Measurements from ENCODE around the gene RRAS2.
A peak's percentile ranks its signal among the peaks of the same experiment; 100 is the strongest.
"Not testable (repeated sequence)": the region's sequence is repeated elsewhere in the genome, so short reads cannot be mapped to it uniquely, and the experiment has no call there.

Gene RRAS2

DNA sequence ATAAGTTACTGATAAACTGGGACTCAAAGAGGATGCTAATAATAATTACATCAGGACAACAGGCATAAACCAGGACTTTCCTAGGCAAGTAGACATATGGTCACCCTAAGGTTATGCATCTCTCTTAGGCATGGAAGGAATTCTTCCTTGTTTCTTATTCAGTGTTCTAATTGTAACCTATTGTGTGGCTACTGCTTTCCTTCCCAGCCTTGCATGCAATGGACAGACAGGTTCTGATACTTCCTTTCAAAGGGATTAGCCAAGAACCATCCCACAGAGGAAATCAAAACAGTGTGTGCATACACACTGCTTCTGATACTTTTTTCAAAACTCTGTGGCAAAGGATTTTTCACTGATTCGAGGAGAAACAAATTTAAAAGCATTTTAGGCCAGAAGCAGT is 48.3 kb downstream of the RRAS2 start:
- no peak overlapping the region for H3K27ac ChIP-seq
- no peak for DNase-seq (ENCODE audit: low read depth, low spot score)

DNA sequence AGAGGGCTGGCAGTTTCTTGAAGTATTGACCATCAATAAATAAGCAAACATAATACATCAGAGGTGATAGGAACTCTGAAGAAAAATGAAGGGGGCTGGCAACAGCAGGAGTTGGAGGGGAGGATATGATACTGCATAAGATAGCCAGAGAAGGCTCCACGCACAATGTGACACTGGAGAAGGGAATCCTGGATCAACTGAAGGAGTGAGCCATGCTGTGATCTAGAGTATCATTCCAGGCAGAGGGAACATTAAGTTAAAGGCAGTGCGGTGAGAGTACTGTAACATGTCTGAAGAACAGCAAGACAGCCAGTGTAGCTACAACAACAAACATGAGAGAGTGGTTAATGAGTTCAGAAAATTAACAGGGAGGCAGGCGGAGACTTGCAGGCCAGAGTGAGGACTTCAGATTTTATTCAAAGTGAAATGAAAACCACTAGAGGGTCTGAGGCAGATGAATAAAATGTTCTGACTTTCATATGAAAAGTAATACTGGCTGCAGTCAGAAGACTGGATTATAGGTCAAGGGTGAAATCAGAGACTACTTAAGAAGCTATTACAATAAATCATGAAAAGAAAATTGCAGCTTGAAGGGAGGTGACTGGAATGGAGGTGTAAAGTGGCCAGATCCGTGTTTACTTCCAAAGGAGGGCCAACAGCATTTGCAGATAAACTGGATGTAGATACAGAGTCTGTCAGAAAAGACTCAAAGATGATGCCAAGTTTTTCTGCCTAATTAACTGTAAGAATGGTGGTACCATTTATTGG is 49.4 kb downstream of the RRAS2 start:
- no peak for DNase-seq (ENCODE audit: low read depth, low spot score)
- H3K27ac ChIP-seq, result no peak overlapping the region

- no peak overlapping the region for H3K27ac ChIP-seq
- DNase-seq (ENCODE audit: low read depth, low spot score), result no peak
Measured at GRCh38 chr11:14308897-14309387, 50.0 kb downstream of the RRAS2 start.

GRCh38 chr11:14308114-14308896 is 50.7 kb downstream of the RRAS2 start:
- H3K27ac ChIP-seq, result no peak overlapping the region
- DNase-seq (ENCODE audit: low read depth, low spot score), result no peak

DNA sequence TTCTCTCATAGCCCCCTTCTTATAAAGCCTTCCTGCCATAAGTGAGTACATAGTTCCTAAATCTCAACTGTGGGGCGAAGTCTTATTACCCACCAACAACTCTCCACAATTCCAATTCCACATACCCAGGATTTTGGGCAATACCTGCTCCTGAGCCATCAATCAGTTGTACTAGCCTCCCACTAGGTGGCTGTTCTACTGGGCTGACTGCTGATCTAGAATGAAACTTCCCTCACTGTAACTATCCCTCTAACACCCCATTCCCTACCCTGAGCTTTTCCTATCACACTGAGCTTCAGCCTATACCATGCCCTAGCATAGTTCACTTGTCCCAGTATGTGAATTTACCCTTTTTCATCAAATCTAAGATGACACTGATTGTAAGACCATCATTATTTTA is 52.5 kb downstream of the RRAS2 start:
- DNase-seq (ENCODE audit: low read depth, low spot score), result no peak
- no peak overlapping the region for H3K27ac ChIP-seq

- no peak for DNase-seq (ENCODE audit: low read depth, low spot score)
- no peak overlapping the region for H3K27ac ChIP-seq
Measured at GRCh38 chr11:14305649-14306048, 53.3 kb downstream of the RRAS2 start.

DNA sequence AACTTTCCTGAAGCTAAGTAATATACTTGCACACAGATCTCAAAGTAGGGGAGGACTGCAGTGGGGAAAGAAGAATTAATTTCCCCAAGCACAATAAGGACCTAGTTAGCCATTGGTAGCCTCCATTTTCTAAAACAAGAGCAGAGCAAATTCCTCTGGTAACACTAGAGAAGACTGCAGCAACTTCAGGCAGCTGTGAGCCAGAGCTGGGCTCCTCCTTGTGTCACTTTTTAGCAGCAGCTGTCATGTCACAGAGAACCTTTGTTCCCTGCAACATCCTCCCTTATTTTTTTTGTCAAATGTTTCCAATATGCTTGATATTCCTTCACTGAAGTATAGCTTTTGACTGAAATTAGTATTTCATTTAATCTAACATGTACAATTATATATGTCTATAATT is 54.4 kb downstream of the RRAS2 start:
- no peak for DNase-seq (ENCODE audit: low read depth, low spot score)
- H3K27ac ChIP-seq, result no peak overlapping the region

DNA sequence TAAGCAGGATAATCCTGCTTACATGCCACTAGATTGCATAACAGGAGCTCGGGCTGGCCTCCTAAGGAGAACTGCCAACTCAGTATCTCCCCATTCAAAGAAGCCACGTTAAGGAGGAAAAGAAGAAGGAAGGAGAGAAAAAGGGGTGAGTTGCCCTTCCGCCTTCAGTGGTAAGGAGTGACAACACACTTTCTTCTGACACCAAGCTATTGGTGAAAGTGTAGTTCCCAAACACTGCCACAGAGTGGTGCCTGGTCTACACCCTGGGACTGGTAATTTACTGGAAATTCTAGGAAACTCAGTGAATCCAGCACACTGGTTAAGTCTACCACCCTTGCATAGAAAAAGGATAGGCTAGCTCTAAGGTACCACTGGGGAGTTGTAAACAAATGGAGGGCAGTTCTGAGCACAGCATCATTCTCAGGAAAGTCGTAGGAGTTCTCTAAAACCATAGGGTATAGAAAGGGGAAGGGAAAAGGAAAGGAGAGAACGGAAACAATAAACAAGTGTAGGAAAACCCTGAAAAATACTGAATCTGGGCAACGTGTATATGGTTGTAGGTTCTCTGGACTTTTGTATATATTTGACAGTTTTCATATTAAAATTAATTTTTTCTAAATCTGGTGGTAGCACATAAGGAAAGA is 58.2 kb downstream of the RRAS2 start:
- no peak for DNase-seq (ENCODE audit: low read depth, low spot score)
- H3K27ac ChIP-seq, result no peak overlapping the region

DNA sequence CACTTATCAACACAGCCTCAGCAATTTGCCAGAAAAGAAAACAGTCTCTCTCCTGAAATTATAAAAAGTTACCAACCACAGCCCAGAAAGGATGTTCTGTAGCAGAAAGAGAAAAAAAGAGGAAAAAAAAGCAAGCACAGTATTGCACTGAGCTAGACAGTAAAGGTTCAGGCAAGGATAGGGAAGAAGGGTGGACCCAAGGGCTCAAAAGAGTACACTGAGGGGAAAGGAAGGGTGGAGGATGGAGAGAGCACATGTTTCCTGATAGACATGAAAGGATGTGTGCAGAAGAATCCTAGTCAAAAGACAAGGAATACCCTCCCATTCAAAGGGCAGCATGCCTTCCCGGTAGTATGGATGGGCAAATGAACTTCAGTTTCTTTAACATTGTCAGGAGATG is 59.1 kb downstream of the RRAS2 start:
- DNase-seq (ENCODE audit: low read depth, low spot score), result no peak
- H3K27ac ChIP-seq, result no peak overlapping the region

GRCh38 chr11:14290422-14290821 is 68.6 kb downstream of the RRAS2 start:
- H3K27ac ChIP-seq, result no peak overlapping the region
- DNase-seq (ENCODE audit: low read depth, low spot score), result no peak

- peak overlapping the region; percentile 79 for H3K27ac ChIP-seq
- peak; percentile 37 for DNase-seq (ENCODE audit: low read depth, low spot score)
Measured at GRCh38 chr11:14288189-14288935, 70.6 kb downstream of the RRAS2 start.

DNA sequence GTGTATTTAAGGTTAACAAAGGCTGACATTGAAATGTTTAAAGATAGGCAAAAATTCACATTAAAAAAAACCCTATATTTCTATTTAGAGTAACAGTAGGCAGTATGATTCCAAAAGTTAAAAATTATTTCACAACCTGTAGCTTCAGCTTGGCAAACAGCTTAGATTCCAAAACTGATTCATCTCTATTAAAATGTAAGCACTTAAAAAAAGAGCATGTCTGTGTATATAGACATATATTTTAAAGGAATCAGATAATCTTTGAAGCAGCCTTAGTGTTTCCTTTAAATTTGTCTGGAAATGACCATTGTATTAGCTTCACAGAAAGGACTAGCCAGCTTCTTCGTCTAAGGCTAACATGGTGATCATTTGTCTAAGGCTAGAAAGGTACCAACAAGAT is 80.1 kb downstream of the RRAS2 start:
- not testable (repeated sequence) for H3K27ac ChIP-seq; DNase-seq (ENCODE audit: low read depth, low spot score)

DNA sequence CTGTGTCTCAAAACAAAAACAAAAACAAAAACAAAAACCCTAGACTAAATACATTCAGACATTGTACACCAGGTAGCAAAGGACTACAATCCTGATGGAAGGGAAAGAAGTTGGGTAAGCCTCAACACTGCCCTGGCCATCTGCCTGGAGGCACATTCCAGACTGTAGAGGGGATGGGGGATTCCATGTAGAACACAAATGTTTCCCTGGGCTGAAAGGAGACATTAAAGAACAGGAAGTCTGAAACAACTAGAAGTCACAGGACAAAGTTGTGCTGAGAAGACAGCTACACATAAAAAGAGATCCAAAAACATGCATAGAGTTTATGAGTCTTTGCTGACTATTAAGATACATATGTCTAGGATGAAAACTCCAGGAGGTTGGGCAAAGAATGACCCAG is 83.9 kb downstream of the RRAS2 start:
- no peak overlapping the region for H3K27ac ChIP-seq
- DNase-seq (ENCODE audit: low read depth, low spot score), result no peak

DNA sequence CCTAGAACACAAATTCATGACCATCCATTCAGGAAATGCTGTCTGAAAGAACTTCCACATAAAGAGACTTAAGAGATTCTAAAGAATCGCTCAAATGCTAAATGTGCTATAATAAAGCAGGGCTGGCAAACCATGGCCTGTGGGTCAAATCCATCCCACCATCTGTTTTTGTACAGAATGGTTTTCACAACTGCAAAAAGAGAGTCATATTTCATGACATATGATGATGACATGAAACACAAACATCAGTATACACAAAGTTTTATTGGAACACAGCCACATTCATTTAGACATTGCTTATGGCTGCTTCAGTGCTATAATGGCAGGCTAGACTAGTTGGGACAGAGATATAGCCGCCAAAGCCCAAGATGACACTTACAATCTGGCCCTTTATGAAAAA is 85.1 kb downstream of the RRAS2 start:
- DNase-seq (ENCODE audit: low read depth, low spot score), result no peak
- no peak overlapping the region for H3K27ac ChIP-seq

GRCh38 chr11:14270690-14271542 is 88.1 kb downstream of the RRAS2 start:
- no peak for DNase-seq (ENCODE audit: low read depth, low spot score)
- no peak overlapping the region for H3K27ac ChIP-seq

DNA sequence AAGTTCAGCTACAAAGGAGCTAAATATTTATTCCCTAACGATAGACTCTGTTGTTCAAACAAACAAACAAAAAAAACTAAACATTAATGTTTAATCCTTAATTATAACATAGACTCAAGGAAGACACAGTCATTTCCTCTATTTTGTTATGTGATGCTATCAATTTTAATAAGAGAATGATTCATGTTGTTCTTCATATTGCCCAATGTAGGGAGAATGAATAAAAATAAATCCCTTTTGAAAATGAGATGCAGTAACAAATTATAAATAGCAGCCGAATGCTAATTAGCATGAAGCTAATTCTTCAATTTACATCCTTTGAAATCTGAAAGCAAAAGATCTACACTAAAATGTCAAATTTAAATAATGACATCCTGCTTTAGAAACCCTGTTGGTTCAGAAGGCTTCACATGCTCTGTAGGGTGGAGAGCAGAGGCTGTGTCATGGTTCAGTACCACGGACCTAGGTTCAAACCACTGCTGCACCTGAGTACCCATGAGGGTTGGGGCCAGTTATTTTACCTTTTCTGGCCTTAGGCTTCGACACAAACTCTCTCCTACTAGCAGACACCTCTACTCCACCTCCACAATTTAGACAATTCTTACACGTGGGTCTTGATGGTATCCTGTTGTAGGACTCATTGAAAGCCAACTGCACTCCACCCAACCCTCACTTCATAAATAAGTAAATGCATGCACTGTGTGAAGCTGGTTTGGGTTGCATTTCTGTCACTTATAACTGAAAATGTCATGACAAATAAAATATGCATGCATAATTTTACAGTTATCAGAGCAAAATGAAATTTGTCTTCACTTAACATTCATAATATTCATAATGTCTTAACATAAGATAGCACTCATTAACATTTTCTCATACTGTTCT is 89.0 kb downstream of the RRAS2 start:
- no peak for DNase-seq (ENCODE audit: low read depth, low spot score)
- no peak overlapping the region for H3K27ac ChIP-seq

GRCh38 chr11:14267861-14268635 is 90.9 kb downstream of the RRAS2 start:
- no peak overlapping the region for H3K27ac ChIP-seq
- DNase-seq (ENCODE audit: low read depth, low spot score), result no peak

GRCh38 chr11:14266622-14267021 is 92.4 kb downstream of the RRAS2 start:
- H3K27ac ChIP-seq, result no peak overlapping the region
- DNase-seq (ENCODE audit: low read depth, low spot score), result no peak
